ENCODE results near the gene CARTPT. TPM values are rescaled to one million over a fixed set of nuclear protein-coding genes. Genes with fewer than 3 reads are reported as not detected.

CARTPT gene
- total and polyA plus RNA-seq, 9 of the 15 experiments (the other 6 are each of a cell fraction or from before 2014, with no cell fraction given), result not detected

DNA sequence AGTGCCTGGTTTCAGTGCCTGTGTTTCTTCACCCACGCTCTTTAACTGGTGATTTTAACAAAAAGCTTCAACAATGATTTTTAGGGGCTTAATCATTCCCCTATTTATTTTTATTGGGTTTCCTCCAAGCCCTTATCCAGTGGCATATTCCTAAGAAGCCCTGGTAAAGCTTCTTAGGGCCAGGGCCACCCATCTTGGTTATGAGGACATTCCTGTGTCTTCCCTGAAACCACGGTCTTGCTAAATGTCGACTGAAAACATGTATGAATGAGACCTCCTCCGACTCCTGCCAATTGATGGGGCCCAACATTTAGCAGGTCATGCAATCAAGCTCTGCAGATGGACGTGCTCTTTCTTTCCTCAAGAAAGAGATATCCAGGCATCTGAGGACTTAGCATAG is 13.7 kb upstream of the CARTPT start:
- H3K9ac ChIP-seq (ENCODE audit: insufficient read depth in 1 of 2, low read depth in 2 of 2, low read length in 2 of 2), result no peak overlapping the region
- no peaks in the 10 kb centered on the region for H4K20me1 ChIP-seq (replicated peaks; ENCODE audit: control insufficient read depth, insufficient read depth, low read length)
- ChIA-PET CTCF (ENCODE audit: low intra/inter-chr PET ratio) (no interaction called here), POLR2A (interaction anchor here (2.0 kb wide), 1 partner anchor 10 kb away, joined by 7 read pairs; no protein-coding TSS in a partner anchor)
- H3K27me3 ChIP-seq (ENCODE audit: control insufficient read depth in 2 of 2, insufficient read depth in 2 of 2, low read length in 2 of 2), result peaks cover 25 to 37% of the 10 kb centered on the region in 2 experiments
- H3K4me3 ChIP-seq, result no peak overlapping the region
- no peaks in the 10 kb centered on the region for H3K36me3 ChIP-seq (ENCODE audit: control insufficient read depth, insufficient read depth, low read length)
- 1% methylated on average over 5 of the region's 5 CpGs for WGBS (ENCODE audit: insufficient coverage, low coverage, missing lambda C conversion rate)
- no peaks in the 10 kb centered on the region for H3K4me1 ChIP-seq (replicated peaks in 1 of 2; ENCODE audit: control insufficient read depth in 2 of 2, insufficient read depth in 2 of 2, low read length in 2 of 2)
- no peak overlapping the region for H3K27ac ChIP-seq (ENCODE audit: extremely low read depth, low read depth, low read length)
- peaks cover 2% of the 10 kb centered on the region for H3K9me1 ChIP-seq (ENCODE audit: control insufficient read depth, insufficient read depth, low read length)
- in situ Hi-C loops (cut with MboI) (no loop called here), intact Hi-C loops (cut with micrococcal nuclease) (no loop called here)
- H2AFZ ChIP-seq (ENCODE audit: low read depth, low read length), result no peak overlapping the region
- no peaks in the 10 kb centered on the region for H3K9me3 ChIP-seq (replicated peaks; ENCODE audit: control insufficient read depth, insufficient read depth, low read depth, low read length)
- no peak for FAIRE-seq
- BruUV-seq (replicated peaks), result no TSS peak
- no peak for ATAC-seq
- TF ChIP-seq CHD4 (IDR thresholded peaks at IDR 0.05; ENCODE audit: insufficient read depth, insufficient replicate concordance, low read depth, low read length, poor library complexity, severe bottlenecking) (no peak), ZNF197 (CRISPR knock-in tag; IDR thresholded peaks at IDR 0.05; ENCODE audit: low read depth) (no peak), FOXK2 (conservative IDR thresholded peaks at IDR 0.05 in 1 of 2, IDR thresholded peaks at IDR 0.05 in 1 of 2; ENCODE audit: low read depth in 2 of 2) (no peak), MXD1 (CRISPR knock-in tag; IDR thresholded peaks at IDR 0.05; ENCODE audit: borderline replicate concordance, poor library complexity, severe bottlenecking) (no peak), ZNF668 (CRISPR knock-in tag; IDR thresholded peaks at IDR 0.05) (no peak), MAFF (IDR thresholded peaks at IDR 0.05; ENCODE audit: low read length) (no peak), HNRNPK (IDR thresholded peaks at IDR 0.05; ENCODE audit: low read depth, low read length, poor library complexity, severe bottlenecking) (no peak), SNRNP70 (optimal IDR thresholded peaks at IDR 0.05; ENCODE audit: low read depth, low read length) (no peak), RHOXF2B (CRISPR knock-in tag; conservative IDR thresholded peaks at IDR 0.05) (no peak), MECOM (CRISPR knock-in tag; IDR thresholded peaks at IDR 0.05) (no peak), GABPA (tag; conservative IDR thresholded peaks at IDR 0.05; ENCODE audit: low read depth) (no peak), ZNF445 (CRISPR knock-in tag; IDR thresholded peaks at IDR 0.05; ENCODE audit: low read depth) (no peak), POLR2AphosphoS5 (IDR thresholded peaks at IDR 0.05; ENCODE audit: control insufficient read depth, insufficient read depth, low read depth, low read length) (no peak), XRCC3 (IDR thresholded peaks at IDR 0.05) (no peak), TCF7 (IDR thresholded peaks at IDR 0.05; ENCODE audit: borderline replicate concordance) (no peak)
- no peak for DNase-seq (ENCODE audit: extremely low read depth in 1 of 4, low spot score in 3 of 4)
- no peak overlapping the region for H3K4me2 ChIP-seq (ENCODE audit: insufficient read depth, low read length)
- no peaks in the 10 kb centered on the region for H3K79me2 ChIP-seq (ENCODE audit: control insufficient read depth, insufficient read depth, low read length)

All from K562 (cell line).